HG03575 (cell line): ENCODE data around the gene MYMX.

Experiments used
- ATAC-seq: cut with Tn5 transposase; IDR thresholded peaks from one replicate; pipeline ENCODE4 v1.9.1; 2021; ENCODE audit not compliant: unreplicated experiment, insufficient number of reproducible peaks, low FRiP score; ENCODE audit errors: extremely low read depth

Gene MYMX

DNA sequence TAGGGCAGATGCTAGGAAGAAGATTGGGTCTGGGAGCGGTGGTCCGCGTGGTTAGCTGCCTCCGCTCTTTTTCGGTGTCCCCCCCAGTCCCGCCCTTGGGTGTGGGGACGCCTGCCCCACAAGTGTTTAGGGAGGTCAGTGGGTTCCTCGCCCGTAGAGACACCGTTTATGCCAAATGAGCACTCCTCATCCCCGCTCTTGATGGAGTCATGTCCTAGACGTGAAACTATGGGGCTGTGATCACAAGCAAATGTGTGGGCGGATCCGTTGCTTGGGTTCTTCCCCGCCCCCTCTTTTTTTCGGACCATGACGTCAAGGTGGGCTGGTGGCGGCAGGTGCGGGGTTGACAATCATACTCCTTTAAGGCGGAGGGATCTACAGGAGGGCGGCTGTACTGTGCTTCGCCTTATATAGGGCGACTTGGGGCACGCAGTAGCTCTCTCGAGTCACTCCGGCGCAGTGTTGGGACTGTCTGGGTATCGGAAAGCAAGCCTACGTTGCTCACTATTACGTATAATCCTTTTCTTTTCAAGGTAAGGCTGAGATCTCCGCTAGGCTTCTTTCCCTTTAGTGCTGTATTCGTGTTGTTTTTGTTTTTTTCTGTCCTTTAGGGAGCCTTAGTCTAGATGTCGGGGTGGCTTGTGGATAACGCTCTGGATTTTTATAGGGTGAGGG is 30.1 kb downstream of the MYMX start, which contains the start of gene HSP90AB1:
HSP90AB1 (plus strand) TSS at position 439 of the 675 bp plus-strand sequence. CDS start 1,529 bp downstream, outside the sequence.
- ATAC-seq, result peak; percentile 43

DNA sequence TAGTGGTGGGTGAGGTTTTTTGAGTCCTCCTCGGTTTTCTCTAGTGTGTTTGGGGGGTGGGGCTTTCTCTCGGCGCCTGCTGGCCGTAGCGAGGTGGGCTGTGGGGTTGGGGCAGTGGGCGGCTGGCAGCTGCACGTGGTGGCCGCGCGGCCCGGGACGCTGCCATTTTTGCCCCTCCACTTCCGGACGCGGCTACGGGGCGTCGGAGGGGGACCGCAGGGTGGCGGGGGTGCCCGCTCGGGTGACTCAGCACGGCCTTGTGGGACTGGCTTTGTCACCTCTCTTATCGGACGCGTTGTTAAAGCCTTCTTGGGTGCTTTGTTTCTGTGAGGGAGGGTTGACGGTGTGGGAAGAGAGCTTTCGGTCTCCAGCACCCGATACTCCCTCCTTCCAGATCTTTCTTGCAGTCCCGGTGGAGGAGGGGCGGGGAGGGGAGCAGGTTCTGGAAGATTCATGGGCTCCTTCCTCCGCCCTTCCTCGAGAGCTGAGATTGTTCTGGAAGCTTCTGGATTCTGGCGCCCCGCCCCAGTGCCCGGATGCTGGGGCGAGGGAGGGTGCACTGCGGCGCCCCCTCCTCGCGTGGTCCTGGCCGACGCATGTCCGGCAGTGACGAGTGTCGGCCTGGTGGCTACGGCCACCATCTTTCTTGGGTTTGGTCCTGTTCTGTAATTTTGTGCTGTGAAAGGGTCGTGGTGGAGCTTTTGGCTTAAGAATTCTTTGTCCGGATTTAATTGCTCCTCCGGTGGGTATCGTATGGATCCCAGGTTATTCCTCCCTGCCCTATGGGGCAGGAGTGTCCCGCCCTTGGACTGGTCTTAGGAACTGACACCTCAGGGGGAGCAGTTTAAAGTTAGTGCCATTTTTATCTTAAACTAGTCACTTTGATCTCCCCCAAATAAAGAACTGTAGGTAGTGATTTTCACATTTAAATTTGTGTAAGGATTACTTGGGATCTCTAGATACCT is 30.9 kb downstream of the MYMX start:
- ATAC-seq, result no peak

DNA sequence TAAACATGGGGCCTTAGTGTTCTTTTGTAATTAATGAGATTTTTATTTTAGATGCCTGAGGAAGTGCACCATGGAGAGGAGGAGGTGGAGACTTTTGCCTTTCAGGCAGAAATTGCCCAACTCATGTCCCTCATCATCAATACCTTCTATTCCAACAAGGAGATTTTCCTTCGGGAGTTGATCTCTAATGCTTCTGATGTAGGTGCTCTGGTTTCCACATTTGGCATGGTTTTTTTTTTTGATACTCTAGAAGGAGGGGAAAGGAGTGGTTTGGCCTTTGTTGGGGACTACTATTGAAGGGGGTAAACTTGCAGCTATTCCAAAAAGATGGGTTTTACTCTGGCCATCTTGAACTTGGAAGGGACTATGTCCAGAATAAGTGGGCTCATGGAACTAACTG is 31.9 kb downstream of the MYMX start:
- no peak for ATAC-seq

DNA sequence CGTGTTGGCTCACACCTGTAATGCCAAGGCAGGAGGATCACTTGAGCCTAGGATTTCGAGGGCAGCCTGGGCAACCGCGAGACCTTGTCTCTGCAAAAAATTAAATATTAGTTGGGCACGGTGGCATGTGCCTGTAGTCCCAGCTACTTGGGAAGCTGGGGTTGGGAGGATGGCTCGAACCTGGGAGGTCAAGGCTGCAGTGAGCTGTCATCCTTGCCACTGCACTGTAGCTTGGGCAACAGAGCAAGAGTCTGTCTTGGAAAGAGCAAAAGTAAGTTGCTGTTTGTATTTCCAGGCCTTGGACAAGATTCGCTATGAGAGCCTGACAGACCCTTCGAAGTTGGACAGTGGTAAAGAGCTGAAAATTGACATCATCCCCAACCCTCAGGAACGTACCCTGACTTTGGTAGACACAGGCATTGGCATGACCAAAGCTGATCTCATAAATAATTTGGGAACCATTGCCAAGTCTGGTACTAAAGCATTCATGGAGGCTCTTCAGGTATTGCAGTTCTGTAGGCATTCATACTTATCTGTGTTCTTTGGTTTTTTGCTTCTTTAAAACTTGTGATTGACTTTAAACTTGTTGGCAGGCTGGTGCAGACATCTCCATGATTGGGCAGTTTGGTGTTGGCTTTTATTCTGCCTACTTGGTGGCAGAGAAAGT is 32.5 kb downstream of the MYMX start:
- ATAC-seq, result no peak

DNA sequence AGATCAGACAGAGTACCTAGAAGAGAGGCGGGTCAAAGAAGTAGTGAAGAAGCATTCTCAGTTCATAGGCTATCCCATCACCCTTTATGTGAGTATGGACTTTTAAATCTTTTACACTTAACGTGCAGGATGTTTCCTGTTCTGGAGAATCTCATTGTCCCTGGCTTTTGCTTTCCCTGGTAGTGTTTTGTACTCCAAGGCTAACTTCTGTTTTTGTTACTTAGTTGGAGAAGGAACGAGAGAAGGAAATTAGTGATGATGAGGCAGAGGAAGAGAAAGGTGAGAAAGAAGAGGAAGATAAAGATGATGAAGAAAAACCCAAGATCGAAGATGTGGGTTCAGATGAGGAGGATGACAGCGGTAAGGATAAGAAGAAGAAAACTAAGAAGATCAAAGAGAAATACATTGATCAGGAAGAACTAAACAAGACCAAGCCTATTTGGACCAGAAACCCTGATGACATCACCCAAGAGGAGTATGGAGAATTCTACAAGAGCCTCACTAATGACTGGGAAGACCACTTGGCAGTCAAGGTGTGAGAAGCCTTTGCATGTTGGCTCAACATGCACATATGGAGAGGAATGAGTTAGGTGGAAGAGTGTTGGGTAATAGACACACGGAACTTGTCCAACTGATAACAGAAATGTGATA is 33.5 kb downstream of the MYMX start:
- no peak for ATAC-seq

DNA sequence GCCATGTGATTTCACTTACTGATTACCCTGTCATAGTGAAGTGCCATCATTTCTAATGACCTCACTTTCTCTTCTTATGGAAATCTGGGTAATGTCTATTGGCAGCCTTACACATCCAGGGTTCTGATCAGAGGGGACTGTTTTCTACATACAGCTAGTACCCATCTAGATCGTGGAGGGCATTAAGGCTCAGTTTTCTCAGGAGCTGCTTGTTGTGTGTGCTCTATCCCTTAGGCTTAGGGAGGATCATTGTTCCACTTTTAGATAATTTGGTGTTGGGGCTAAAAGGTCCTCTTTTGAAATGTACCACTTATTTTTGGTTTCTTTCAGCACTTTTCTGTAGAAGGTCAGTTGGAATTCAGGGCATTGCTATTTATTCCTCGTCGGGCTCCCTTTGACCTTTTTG is 34.0 kb downstream of the MYMX start:
- ATAC-seq, result no peak

DNA sequence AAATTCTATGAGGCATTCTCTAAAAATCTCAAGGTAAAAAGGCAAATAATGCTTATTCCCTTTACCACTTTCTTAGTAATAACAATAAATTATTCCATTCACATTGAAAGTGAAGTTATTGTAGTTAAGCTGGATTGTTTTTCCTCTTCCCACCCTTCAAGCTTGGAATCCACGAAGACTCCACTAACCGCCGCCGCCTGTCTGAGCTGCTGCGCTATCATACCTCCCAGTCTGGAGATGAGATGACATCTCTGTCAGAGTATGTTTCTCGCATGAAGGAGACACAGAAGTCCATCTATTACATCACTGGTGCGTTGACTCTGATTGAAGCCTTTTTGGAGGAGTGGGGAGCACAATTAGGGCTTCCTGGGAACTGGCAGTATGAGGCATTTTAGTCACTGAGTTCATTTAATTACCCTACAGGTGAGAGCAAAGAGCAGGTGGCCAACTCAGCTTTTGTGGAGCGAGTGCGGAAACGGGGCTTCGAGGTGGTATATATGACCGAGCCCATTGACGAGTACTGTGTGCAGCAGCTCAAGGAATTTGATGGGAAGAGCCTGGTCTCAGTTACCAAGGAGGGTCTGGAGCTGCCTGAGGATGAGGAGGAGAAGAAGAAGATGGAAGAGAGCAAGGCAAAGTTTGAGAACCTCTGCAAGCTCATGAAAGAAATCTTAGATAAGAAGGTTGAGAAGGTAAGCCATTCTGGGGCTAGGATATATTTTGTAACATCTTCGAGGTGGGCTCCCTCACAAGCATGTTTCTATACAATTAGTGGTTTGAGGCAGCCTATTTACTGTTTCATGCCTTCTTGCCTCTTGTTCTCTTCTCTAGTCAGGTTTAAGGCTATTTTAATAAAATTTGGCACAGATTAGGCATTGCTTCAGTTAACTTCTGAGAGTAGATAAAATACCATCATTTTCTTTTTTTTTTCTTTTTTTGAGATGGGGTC is 35.1 kb downstream of the MYMX start:
- ATAC-seq, result no peak

DNA sequence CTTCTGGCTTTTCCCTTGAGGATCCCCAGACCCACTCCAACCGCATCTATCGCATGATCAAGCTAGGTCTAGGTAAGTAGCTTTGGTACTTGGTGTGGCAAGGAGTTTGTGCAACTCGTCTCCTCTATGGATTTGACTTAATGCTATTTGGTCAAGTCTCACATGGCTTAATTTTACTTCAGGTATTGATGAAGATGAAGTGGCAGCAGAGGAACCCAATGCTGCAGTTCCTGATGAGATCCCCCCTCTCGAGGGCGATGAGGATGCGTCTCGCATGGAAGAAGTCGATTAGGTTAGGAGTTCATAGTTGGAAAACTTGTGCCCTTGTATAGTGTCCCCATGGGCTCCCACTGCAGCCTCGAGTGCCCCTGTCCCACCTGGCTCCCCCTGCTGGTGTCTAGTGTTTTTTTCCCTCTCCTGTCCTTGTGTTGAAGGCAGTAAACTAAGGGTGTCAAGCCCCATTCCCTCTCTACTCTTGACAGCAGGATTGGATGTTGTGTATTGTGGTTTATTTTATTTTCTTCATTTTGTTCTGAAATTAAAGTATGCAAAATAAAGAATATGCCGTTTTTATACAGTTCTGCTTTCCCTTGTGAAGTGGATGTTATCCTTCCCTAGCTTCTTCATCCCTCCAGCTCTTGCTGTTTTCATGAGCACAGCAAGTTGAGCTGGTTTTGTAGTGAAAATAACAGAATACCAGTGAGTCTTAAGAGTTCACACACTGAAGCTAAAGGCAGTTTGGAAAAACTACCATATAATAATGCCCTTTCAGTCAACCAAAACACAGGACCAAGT is 36.8 kb downstream of the MYMX start:
- no peak for ATAC-seq

DNA sequence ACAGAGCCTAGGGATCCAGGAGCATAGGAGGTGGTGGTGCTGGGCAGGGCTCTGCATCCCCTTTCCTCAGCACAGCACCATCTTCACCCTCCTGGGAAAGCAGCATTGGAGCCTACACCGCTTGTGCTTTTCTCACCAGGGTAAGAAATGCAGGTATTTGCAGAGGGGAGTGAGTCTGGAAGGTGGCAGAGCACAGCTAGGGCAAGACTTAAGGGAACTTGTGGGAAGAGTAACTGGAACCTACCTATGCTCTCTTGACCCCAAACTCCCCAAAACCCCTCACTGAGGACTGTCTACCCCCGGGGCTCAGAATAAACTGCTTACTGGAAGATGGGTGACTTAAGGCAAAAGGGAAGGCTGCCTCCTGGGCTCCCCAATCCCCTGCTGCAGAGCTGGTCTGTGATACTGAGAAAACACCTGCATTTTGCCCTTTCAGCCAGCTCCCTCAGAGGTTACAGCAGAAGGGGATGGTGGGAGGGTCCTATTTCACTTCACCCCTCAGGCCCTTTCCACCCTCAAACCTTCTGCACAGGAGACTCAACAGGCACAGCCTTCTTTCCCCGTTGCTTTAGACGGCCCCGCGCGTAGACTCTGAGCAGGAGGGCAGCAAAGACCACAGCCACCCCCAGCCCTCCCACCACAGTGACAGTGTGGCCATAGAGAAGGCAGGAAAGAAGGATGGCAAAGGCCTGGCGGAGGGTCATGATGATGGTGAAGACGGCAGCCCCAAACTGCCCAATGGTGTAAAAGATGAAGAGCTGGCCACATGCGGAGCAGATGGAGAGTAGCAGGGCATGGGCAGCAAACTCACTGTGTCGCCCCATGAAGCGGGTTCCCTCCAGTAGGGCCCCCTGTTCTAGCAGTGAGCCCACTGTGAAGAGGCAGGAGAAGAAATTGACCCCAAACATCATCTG is 37.7 kb downstream of the MYMX start:
- ATAC-seq, result no peak

DNA sequence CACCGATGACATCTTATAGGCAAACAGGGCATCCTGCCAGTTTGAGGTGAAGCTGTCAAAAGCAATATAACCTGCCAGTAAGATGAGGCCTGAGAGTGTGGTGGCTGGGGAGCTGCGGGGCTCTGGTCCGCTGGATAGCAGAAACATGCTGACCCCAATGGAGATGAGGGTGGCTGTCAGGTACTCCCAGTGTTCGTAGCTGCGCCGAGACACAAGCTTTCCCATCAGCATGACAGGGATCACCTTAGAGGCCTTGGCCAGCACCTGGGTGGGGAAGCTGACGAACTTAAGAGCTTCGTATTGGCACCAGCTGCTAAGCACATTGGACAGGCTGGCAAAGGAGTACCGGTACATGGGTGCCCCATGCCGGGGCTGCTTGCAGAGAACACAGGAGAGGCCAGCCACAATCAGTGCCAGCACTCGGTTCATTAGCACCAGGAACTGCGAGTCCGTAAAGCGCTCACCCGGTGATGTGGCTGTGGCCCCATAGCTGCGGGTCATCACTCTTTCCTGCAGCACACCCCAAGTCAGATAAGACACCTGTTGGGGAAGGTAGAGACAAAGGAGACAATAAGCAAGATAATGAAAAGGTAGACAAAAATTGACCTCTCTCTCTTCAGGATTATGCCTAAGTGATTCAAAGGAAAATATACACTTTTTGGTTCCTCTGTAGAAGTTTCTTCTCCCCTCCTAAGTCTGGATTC is 38.5 kb downstream of the MYMX start:
- ATAC-seq, result no peak

DNA sequence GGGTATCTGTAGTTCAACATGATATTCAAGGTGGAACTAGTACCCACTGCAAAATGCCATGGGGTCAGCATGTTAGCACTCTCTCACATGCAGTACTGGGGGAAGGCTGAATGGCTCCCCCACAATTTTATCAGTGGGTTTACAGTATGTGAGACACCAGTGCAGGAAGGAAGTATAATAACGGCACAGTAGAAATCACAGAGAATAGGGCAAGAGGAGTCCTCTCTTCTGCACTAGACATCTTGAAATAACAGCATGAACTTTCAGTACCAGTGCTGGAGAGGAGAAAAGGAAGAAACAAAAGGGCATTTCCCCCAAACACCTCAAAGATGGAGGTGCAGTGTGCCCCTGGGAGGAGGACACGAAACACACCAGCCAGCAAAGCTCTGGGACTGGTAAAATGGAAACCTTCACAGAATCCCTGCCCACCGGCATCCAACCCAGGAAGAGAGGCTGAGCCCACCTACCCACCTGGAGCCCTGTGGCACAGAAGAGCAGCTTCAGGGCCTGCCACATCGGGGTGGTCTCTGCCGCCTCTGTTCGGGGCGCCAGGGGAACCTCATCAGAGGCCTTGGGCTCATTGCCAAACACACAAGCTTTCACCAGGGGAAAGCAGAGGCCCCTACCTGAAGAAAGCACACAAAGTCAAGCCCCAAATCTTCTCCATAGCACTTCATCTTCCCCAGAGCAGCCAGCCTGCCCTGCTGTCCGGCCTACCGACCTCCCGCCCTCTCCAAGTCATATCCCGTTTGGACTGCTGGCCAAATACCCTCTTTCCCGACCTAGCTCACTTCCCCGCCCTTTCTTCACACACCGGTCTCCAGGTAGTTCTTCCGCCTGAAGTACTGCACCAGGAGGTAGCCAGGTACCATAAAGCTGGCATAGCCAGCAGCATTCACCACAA is 39.4 kb downstream of the MYMX start:
- ATAC-seq, result no peak

DNA sequence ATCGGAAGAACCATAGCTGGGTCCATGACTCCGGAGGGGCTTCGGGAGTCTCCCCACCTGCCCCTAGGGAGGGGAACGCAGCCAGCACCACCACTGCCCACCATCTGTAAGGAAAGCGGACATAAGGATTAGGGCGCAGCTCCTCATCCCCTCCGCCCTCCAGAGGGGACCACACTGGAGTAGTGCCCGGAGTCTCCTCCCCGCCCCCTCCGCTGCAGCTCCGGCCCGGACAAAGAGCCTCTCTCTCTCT is 40.0 kb downstream of the MYMX start:
- ATAC-seq, result no peak

DNA sequence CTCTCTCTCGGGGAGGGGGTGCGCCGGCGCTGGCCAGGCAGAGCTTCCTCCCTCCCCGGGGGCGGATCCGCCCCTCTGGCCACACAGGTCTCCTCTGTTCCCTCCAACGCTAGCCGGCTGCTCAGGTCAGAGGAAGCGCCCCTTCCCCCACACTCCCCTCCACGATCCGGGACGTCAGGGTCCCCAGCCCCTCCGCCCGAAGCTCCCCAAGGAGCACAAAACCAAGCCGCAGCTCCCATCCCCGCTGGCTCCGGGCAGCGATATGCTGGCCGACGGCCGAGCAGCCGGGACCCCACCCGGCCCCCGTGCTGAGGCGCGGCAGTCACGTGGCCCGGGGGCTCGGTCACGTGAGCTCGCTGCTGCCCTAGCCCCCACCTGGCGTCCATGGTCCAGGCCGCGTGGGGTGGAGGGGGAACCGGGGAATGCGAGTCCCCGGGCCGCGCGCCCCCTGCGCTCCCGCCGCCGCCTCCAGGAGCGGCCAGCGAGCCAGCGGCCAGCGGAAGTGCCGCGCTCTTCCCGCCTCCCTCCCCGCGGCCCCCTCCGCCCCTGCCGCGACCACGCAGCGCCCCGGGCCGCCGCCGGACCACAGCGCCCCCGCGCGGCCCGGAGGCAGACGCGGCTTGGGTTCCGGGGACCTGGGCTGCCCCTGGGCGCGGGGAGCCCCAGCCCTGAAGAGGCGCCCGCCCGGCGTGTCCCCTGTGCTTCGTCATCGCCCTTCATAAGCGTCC is 40.5 kb downstream of the MYMX start, which contains the start of gene SLC35B2:
SLC35B2 (minus strand) TSS at position 504 of the 728 bp plus-strand sequence; CDS start at position 386, 118 bp downstream.
- ATAC-seq, result no peak

DNA sequence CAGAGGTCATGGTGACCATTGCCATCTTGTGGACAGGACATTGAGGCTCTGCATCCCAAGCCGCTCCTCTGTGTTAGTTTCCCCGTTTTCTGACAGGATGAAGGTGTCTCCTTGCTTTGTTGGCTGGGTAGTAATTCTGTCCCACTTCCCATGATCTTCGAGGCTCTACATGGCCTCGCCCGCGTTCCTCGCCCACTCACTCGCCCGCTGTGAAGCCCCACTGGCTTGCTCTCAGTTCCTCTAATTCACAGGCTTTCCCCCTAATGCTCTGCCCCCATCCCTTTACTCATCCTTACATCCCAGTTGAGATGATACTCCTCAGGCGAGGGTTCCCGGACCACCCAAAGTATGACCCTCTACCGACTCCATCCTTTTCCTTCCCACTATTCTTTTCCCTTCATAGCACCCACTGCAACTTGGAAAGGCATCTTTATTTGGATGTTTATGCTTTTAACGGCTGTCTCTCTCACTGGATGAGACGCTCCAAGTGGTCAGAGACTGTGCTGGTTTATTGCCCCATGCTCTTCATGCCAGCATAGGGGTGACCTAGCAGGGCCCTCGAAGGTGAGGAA is 41.1 kb downstream of the MYMX start:
- no peak for ATAC-seq
